ENCODE measurements around the gene SLC35F4.

GRCh38 chr14:57632649-57633048 lies 233.2 kb downstream of the SLC35F4 start:
- TF ChIP-seq POLR2A (IDR thresholded peaks at IDR 0.05) (no peak), CTCF (IDR thresholded peaks at IDR 0.05) (no peak), POLR2AphosphoS5 (IDR thresholded peaks at IDR 0.05; ENCODE audit: insufficient read depth in 1 of 2, low read depth in 1 of 2) (no peak)

Data from vagina (tissue), 2 donors.